AG10803 (cell line): Measurements from ENCODE around the gene RANBP17.

ENCODE experiments used
- DNase-seq: peaks from one replicate; pipeline ENCODE4 v3.0.0; 2010; ENCODE audit warnings: low read depth
- H3K4me3 ChIP-seq: 2 replicates; pipeline ENCODE4 v1.5.1; 2011; ENCODE audit warnings: mild to moderate bottlenecking, low read length, control low read depth
- CTCF ChIP-seq: conservative IDR thresholded peaks from 2 replicates; pipeline ENCODE4 v1.5.1; 2011; ENCODE audit warnings: mild to moderate bottlenecking, low read length, control low read depth, inconsistent platforms

The RANBP17 gene

GRCh38 chr5:170848033-170848432, 13.8 kb upstream of the RANBP17 start:
- TF ChIP-seq CTCF, result no peak
- peak; percentile 18 for DNase-seq
- no peak overlapping the region for H3K4me3 ChIP-seq

GRCh38 chr5:170849374-170849773, 12.4 kb upstream of the RANBP17 start:
- no peak for DNase-seq
- H3K4me3 ChIP-seq, result no peak overlapping the region
- TF ChIP-seq CTCF, result no peak

DNA sequence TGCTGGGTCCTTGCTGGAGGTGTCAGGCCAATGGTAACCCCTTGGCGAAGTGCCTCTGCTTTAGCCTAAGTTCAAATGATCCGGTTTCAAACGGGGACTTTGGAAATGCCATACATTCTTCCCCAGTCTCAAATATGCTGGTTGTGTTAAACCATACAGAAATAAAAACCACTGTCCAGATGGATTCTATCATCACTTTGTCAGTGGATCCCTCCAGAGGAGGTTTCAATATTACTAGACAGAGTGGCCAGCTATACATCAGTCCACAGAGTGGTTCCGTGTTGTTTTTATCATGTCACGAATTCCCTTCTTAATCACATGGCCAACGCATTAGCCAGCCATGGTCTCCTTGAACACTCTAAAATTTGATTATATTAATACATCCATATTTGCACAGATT, 7.3 kb upstream of the RANBP17 start:
- H3K4me3 ChIP-seq, result no peak overlapping the region
- DNase-seq, result peak; percentile 5
- no peak for TF ChIP-seq CTCF

DNA sequence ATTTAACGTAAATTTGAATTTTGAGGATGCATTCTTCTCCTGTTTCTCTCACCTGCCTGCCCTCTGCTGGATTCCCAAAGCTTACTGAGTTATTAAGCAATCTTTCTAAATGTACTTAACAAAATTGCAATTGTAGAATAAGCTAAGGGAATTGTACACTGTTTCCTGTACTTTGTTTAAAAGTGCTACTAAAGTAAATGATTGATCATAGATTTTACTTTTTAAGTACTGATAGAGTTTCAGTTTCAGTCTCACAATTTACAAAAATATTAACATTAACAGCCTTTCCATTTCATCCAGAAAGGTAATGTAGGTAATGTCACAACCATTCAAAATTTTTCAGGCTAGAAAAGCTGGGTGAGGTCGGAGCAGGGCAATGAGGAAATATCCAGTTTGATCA, 4.8 kb upstream of the RANBP17 start:
- no peak; the same call in 1 of the 2 replicates for TF ChIP-seq CTCF

DNA sequence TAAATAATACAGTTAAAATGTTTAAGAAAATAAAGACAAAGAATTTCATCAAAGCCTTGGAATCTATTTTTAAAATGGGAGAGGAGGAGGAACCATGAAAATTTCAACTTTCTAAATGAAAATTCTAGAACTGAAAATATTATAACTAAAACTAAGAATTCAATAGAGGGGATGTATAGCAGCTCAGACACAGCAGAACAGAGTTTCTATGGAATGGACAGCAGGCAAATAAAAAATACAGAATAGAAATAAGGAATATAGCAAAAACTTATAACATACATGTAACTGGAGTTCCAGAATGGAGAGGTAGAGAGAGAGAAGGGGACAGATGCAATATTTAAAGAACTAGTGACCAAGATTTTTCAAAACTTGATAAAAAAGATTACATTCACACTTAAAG, 1.4 kb upstream of the RANBP17 start:
- no peak for DNase-seq
- H3K4me3 ChIP-seq, result no peak overlapping the region
- TF ChIP-seq CTCF, result no peak

More for the DNA sequence above, 4.8 kb upstream of the RANBP17 start:
- DNase-seq, result no peak
- H3K4me3 ChIP-seq, result no peak overlapping the region

DNA sequence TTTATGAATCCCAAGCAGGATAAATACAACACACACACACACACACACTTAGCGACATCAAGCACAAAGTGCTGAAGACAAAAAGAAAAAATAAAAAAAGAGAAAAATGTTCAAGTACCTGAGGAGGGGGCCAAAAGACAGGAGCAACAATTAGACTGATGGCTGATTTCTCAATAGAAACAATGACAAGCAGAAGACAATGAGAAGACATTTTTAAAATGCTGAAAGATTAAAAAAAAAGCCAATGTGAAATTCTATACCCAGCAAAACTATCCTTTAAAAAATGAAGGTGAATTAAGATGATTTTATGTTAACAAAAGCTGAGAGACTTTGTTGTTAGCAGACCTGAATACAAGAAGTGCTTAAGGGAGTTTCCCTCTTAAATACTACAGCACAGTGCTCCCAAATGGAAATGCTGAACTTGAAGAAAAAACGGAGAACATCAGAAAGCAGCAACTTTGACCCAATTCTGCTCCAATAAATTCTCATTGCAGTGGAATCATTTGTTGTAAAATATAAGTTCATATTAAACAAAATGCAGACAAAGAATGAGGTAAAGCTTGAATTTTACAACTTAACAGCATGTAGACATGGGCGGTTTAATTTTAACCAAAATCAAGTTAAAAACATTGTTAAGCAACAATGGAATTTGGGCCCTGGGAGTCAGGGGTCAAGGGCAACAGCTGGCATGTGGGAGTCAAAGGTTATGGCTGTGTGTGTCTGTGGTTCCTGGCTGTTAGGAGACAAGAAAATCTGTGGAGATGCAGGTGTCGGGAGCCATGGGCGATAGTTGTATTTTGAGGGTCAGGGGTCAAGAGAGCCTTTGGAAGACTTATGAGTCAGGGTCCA, 776 bp upstream of the RANBP17 start:
- no peak for DNase-seq
- no peak for TF ChIP-seq CTCF
- H3K4me3 ChIP-seq, result peak overlapping the region; percentile 29; the same call in 1 of the 2 replicates

GRCh38 chr5:170861667-170861916, 226 bp upstream of the RANBP17 start:
- H3K4me3 ChIP-seq, result peak overlapping the region; percentile 69

More at GRCh38 chr5:170861667-170861916, 226 bp upstream of the RANBP17 start:
- no peak for DNase-seq
- TF ChIP-seq CTCF, result no peak
